Mammary epithelial cell (primary cell): ENCODE measurements around the gene WDTC1.

Experiments used
- EZH2 ChIP-seq: IDR thresholded peaks from 2 replicates; pipeline ENCODE4 v1.6.1; 2012; ENCODE audit warnings: low read length, inconsistent platforms, borderline replicate concordance
- TF ChIP-seq, protein P1 (sequence below), 2 donors: IDR thresholded peaks in 1 of 2; conservative IDR thresholded peaks in 1 of 2; 2 replicates each; pipeline ENCODE4 v1.5.1; 2011 to 2012; ENCODE audit warnings: inconsistent platforms in 2 of 2, low read length in 2 of 2, mild to moderate bottlenecking in 2 of 2, control low read depth in 1 of 2, low read depth in 1 of 2; ENCODE audit not compliant: insufficient read depth in 1 of 2; ENCODE audit errors: extremely low read depth in 1 of 2

DNA sequence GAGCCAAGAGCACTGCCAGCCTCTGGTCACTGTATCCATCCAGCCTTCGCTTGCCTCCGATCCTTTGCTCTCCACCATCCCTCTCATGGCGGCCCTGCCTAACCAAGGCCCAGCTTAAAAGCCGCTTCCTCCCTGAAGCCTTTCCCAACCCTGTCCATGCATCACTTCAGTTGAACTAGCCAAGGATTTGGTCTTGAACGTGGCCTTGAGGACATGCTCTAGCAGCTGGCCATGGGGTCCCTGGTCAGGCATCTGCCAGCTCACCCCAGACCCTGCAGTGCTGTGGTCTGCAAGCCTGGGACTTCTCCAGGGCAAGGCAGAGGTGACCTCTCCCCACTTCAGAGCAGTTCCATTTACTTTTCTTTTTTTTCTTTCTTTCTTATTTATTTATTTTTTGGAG, 102.3 kb downstream of the WDTC1 start:
- TF ChIP-seq EZH2, result no peak
- TF ChIP-seq, protein P1, sequence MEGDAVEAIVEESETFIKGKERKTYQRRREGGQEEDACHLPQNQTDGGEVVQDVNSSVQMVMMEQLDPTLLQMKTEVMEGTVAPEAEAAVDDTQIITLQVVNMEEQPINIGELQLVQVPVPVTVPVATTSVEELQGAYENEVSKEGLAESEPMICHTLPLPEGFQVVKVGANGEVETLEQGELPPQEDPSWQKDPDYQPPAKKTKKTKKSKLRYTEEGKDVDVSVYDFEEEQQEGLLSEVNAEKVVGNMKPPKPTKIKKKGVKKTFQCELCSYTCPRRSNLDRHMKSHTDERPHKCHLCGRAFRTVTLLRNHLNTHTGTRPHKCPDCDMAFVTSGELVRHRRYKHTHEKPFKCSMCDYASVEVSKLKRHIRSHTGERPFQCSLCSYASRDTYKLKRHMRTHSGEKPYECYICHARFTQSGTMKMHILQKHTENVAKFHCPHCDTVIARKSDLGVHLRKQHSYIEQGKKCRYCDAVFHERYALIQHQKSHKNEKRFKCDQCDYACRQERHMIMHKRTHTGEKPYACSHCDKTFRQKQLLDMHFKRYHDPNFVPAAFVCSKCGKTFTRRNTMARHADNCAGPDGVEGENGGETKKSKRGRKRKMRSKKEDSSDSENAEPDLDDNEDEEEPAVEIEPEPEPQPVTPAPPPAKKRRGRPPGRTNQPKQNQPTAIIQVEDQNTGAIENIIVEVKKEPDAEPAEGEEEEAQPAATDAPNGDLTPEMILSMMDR (conservative IDR thresholded peaks at IDR 0.05 in 1 of 2, IDR thresholded peaks at IDR 0.05 in 1 of 2; ENCODE audit: extremely low read depth in 1 of 2, insufficient read depth in 1 of 2, low read depth in 1 of 2, low read length in 2 of 2), result no peak
